Gastrocnemius medialis (tissue), 4 donors: ENCODE measurements around the gene ERV3-1.
"Not testable (repeated sequence)": the region's sequence is repeated elsewhere in the genome, so short reads cannot be mapped to it uniquely, and the experiment has no call there.

Experiments used
- POLR2A ChIP-seq, 2 donors: fragments of 450-650 bp; IDR thresholded peaks; one replicate each; pipeline ENCODE4 v1.6.1; 2017; ENCODE audit warnings: antibody characterized with exemption in 2 of 2, mild to moderate bottlenecking in 2 of 2, moderate library complexity in 2 of 2
- TF ChIP-seq, protein P1 (sequence below), 5 experiments: fragments of 450-650 bp in 3 of 5; fragments of 200-600 bp in 2 of 5; sonication (generic) in 2 of 5; IDR thresholded peaks in 4 of 5; conservative IDR thresholded peaks in 1 of 5; 1 replicate in 4 of 5; 2 replicates in 1 of 5; pipeline ENCODE4 v1.5.1; 2016 to 2019; ENCODE audit warnings: antibody characterized with exemption in 5 of 5, mild to moderate bottlenecking in 3 of 5, moderate library complexity in 3 of 5

DNA sequence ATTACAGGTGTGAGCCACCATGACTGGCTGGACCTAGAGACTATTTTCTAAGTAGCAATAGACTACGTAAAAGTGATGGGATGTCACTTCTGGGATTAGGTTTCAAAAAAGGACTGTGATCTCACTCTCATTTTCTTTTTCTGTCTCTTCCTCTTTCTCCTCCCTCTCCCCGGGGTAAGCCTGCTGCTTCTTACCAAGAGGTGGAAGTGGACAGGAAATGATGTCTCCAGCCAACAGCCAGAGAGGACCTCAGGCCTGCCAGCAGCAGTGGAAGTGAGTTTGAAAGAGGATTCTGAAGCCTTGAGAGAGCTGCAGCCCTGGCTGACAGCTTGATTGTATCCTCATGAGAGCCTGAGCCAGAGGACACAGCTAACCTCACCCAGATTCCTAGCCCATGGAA lies 30.0 kb upstream of the ERV3-1 start:
- TF ChIP-seq POLR2A (IDR thresholded peaks at IDR 0.05), result not testable (repeated sequence)
- TF ChIP-seq, protein P1, sequence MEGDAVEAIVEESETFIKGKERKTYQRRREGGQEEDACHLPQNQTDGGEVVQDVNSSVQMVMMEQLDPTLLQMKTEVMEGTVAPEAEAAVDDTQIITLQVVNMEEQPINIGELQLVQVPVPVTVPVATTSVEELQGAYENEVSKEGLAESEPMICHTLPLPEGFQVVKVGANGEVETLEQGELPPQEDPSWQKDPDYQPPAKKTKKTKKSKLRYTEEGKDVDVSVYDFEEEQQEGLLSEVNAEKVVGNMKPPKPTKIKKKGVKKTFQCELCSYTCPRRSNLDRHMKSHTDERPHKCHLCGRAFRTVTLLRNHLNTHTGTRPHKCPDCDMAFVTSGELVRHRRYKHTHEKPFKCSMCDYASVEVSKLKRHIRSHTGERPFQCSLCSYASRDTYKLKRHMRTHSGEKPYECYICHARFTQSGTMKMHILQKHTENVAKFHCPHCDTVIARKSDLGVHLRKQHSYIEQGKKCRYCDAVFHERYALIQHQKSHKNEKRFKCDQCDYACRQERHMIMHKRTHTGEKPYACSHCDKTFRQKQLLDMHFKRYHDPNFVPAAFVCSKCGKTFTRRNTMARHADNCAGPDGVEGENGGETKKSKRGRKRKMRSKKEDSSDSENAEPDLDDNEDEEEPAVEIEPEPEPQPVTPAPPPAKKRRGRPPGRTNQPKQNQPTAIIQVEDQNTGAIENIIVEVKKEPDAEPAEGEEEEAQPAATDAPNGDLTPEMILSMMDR (IDR thresholded peaks at IDR 0.05 in 4 of 5, conservative IDR thresholded peaks at IDR 0.05 in 1 of 5), result not testable (repeated sequence)
